OCI-LY7 (cell line): Measurements from ENCODE around the gene THAP10. TPM values are rescaled to one million over a fixed set of nuclear protein-coding genes. Genes with fewer than 3 reads are reported as not detected.

Experiments
- BruUV-seq: library from RNA; stranded (reverse); fragments of 400-500 nt; replicated peaks from 2 replicates; lab custom pipeline; 2021; lab: Mats Ljungman, UMichigan
- CTCF ChIA-PET: fragments of 300-600 bp; sonication (Branson Sonifier 250); formaldehyde crosslinking; loops from one replicate; lab custom pipeline; 2022; ENCODE audit warnings: antibody characterized with exemption; ENCODE audit not compliant: unreplicated experiment; lab: Charles Lee
- POLR2A ChIA-PET: fragments of 300-600 bp; sonication (Branson Sonifier 250); formaldehyde crosslinking; loops from one replicate; lab custom pipeline; 2022; ENCODE audit warnings: antibody characterized with exemption; lab: Charles Lee
- DNase-seq: peaks from one replicate; pipeline ENCODE4 v3.0.0-alpha.2; 2015; ENCODE audit warnings: low spot score
- H2AFZ ChIP-seq: fragments of 200-600 bp; sonication (generic), shearing (Covaris generic); 2 replicates; pipeline ENCODE4 v1.6.1; 2014; ENCODE audit warnings: mild to moderate bottlenecking, antibody characterized with exemption, low read length, moderate library complexity
- H3K27ac ChIP-seq: fragments of 200-600 bp; sonication (generic); 2 replicates; pipeline ENCODE4 v1.5.1; 2014; ENCODE audit warnings: mixed run types, low read depth, mild to moderate bottlenecking, moderate library complexity, low read length, inconsistent platforms; ENCODE audit not compliant: poor library complexity, severe bottlenecking
- H3K36me3 ChIP-seq: fragments of 200-600 bp; sonication (generic); 2 replicates; pipeline ENCODE4 v1.6.1; 2014; ENCODE audit warnings: mild to moderate bottlenecking, antibody characterized with exemption, low read length, moderate library complexity, mixed read lengths; ENCODE audit not compliant: insufficient read depth
- H3K4me1 ChIP-seq: fragments of 200-600 bp; sonication (generic); 2 replicates; pipeline ENCODE4 v1.5.1; 2014; ENCODE audit warnings: mild to moderate bottlenecking, low read length; ENCODE audit not compliant: insufficient read depth, poor library complexity, severe bottlenecking
- H3K4me2 ChIP-seq: fragments of 200-600 bp; sonication (generic); 2 replicates; pipeline ENCODE4 v1.6.1; 2014; ENCODE audit warnings: mild to moderate bottlenecking, low read length
- H3K4me3 ChIP-seq: fragments of 200-600 bp; sonication (generic); 2 replicates; pipeline ENCODE4 v1.5.1; 2014; ENCODE audit warnings: mild to moderate bottlenecking, low read depth, low read length; ENCODE audit not compliant: poor library complexity, severe bottlenecking
- H3K79me2 ChIP-seq: fragments of 200-600 bp; sonication (generic); 2 replicates; pipeline ENCODE4 v1.6.1; 2016; ENCODE audit warnings: low read depth, mild to moderate bottlenecking, low read length, moderate library complexity, mixed read lengths; ENCODE audit not compliant: insufficient read depth
- H3K9me2 ChIP-seq: fragments of 200-600 bp; sonication (generic); 2 replicates; pipeline ENCODE4 v1.6.1; 2016; ENCODE audit warnings: mild to moderate bottlenecking, low read length, mixed read lengths; ENCODE audit not compliant: insufficient read depth
- H3K9me3 ChIP-seq: fragments of 200-600 bp; sonication (generic); 2 replicates; pipeline ENCODE4 v1.6.1; 2014; ENCODE audit warnings: mild to moderate bottlenecking, mixed run types, low read length, mixed read lengths
- H4K20me1 ChIP-seq: fragments of 200-600 bp; sonication (generic); 2 replicates; pipeline ENCODE4 v1.6.1; 2014; ENCODE audit warnings: mild to moderate bottlenecking, antibody characterized with exemption, low read length, moderate library complexity, mixed read lengths; ENCODE audit not compliant: insufficient read depth
- CTCF ChIP-seq: fragments of 200-600 bp; sonication (generic); conservative IDR thresholded peaks from 2 replicates; pipeline ENCODE4 v1.5.1; 2014; ENCODE audit warnings: mild to moderate bottlenecking, antibody characterized with exemption, low read length, moderate library complexity, mixed read lengths
- EZH2phosphoT487 ChIP-seq: fragments of 200-600 bp; sonication (generic); IDR thresholded peaks from 2 replicates; pipeline ENCODE4 v1.6.1; 2018; ENCODE audit warnings: low read depth, borderline replicate concordance, mild to moderate bottlenecking, mixed run types, antibody characterized with exemption, low read length, moderate library complexity, mixed read lengths
- intact Hi-C: fragments of 100-400 bp; cut with micrococcal nuclease; formaldehyde crosslinking; loops from one replicate; pipeline ENCODE4 v1.10.0; 2022; ENCODE audit not compliant: unreplicated experiment
- total RNA-seq, 2 experiments: library from RNA; depleted of rRNA in 1 of 2; stranded (reverse); fragments of >200 nt in 1 of 2; shearing (Covaris generic) in 1 of 2; gene quantifications; 2 replicates each; pipeline ENCODE4 v1.2.3, GENCODE V29; 2014 to 2022

THAP10 gene
- total RNA-seq, 2 experiments from 2014 or later, result not detected

DNA sequence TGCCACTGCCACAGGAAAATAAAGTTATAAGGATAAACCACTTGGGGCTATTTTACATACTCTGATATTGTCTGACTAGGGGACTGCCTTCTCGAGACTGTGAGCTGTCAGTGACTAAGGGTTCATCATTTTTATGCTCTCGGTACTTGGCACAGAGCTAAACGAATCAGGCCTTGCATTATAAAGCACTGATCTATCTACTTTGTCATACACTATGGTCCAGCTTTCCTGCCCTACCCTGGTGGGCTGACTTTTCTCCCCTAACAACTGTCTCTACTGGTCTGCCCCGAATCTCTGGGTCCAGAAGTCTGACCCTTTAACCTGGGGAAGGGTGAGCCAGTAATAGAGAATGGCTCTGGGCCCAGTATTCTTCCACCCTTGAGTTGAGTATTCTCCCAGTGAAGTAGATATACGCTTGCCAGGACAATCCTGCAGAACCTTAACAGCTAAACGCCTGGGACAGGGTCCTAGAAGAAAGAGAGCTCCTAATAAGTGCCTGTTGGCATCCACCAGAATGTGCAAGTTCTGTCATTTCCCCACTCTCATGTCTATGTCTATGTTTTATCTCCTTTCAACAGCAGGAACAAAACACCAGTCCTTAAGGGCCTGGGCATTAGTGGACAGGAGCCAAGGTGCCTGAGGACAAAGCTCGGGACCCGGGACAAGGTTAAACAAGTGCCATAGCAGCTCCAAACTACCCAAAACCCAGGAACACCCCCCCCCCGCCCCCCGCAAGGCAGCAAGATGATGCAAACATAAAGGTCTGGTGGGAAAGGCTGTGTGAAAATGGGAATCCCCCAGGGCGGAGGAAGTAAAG lies 39.5 kb downstream of the THAP10 start:
- H2AFZ ChIP-seq, result no peak overlapping the region
- H3K4me1 ChIP-seq, result no peaks in the 10 kb centered on the region
- POLR2A ChIA-PET, result interaction anchor here (0.5 to 0.6 kb wide), 2 partner anchors 126 to 749 kb away, joined by 3 read pairs; no protein-coding TSS in a partner anchor
- no peaks in the 10 kb centered on the region for H3K9me3 ChIP-seq
- TF ChIP-seq EZH2phosphoT487 (no peak), CTCF (no peak)
- no peaks in the 10 kb centered on the region for H3K9me2 ChIP-seq
- H3K27ac ChIP-seq, result no peak overlapping the region
- no peak overlapping the region for H3K4me3 ChIP-seq
- intact Hi-C loops, result no loop called here
- H4K20me1 ChIP-seq, result no peaks in the 10 kb centered on the region
- no peak for DNase-seq
- CTCF ChIA-PET, result no interaction called here
- no peaks in the 10 kb centered on the region for H3K36me3 ChIP-seq
- no peak overlapping the region for H3K4me2 ChIP-seq
- no peaks in the 10 kb centered on the region for H3K79me2 ChIP-seq
- BruUV-seq, result no TSS peak

GRCh38 chr15:70851889-70852288 lies 40.3 kb downstream of the THAP10 start:
- H3K4me2 ChIP-seq, result no peak overlapping the region
- POLR2A ChIA-PET, result no interaction called here

More at GRCh38 chr15:70851889-70852288, 40.3 kb downstream of the THAP10 start:
- no peaks in the 10 kb centered on the region for H4K20me1 ChIP-seq
- H3K27ac ChIP-seq, result no peak overlapping the region
- TF ChIP-seq CTCF (no peak), EZH2phosphoT487 (no peak)
- no peak overlapping the region for H2AFZ ChIP-seq
- no peaks in the 10 kb centered on the region for H3K9me2 ChIP-seq
- H3K4me3 ChIP-seq, result no peak overlapping the region
- no peaks in the 10 kb centered on the region for H3K79me2 ChIP-seq
- no peak for DNase-seq
- intact Hi-C loops, result no loop called here
- no TSS peak for BruUV-seq
- no peaks in the 10 kb centered on the region for H3K4me1 ChIP-seq
- CTCF ChIA-PET, result no interaction called here
- no peaks in the 10 kb centered on the region for H3K36me3 ChIP-seq
- no peaks in the 10 kb centered on the region for H3K9me3 ChIP-seq
